Fibroblast of skin of left biceps (primary cell): ENCODE results near the gene ANXA9.
A peak's percentile ranks its signal among the peaks of the same experiment; 100 is the strongest.

ENCODE experiments used
- DNase-seq, 2 experiments: peaks; one replicate each; pipeline ENCODE4 v3.0.0-alpha.2; 2013; ENCODE audit warnings: low read depth in 2 of 2

The ANXA9 gene

DNA sequence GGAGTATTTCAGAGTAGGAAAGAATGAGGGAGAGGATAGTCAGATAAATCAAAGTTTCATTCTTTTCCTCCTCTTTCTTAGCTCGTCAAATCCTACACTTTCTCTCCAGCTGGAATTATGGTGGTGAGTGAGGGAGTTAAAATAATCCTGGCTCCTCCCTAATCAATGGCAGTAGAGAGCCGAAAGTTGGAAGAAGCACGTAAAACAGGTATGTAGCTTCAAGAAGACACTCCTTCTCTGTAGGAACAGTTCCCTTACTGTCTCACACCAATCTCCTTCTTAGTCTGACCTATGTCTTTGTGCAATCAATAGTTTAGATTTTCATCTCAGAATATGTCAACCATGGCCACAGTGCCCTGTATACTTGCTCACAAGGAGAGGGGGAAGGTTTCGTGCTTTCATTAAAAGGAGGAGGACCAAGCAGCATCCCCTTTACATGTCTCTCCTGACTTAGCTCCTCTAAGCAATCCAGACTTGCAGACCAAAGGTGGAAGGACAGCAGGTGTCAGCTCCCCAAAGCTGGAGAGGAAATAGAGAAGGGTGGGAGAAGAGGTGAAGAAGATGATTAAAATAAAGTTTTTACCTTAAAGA is 23.7 kb downstream of the ANXA9 start:
- no peak for DNase-seq

DNA sequence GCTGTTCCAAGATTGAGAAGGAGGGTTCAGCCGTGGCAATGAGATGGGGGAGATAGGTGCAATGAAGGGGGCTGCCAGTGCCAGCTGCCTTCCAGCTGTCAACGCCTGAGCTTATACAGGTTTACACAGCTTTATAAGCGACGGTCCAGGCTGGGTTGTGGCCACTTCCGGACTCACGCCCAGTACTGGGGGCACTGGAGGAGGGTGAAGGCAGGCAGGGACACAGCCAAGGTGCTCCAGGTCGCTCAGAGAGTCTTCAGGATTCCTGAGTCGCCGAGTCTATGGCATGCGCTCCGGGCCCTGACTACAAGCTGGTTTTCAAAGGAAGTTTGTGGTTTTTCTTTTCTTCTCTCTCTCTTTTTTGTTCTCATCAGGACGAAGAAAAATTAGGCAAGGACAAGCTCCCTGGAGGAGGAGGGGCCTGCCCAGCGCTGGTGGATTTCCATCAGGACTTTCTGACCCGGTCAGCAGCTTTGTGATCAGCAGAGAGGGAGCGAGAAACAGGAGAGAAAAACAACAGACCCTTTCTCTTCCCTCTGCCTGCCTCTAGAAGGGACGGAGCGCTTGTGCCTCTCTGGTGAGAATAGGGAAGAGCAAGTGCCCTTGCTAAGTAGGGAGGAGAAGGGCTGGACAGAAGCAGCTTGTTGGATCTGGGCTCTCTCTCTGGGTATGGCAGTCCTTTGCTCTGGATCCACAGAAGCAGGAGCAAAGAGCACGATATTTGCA is 24.4 kb downstream of the ANXA9 start, which contains the start of gene MINDY1:
MINDY1 (minus strand) TSS at position 576 of the 726 bp plus-strand sequence. CDS start 4,285 bp downstream, outside the sequence.
- DNase-seq, result peak; percentile 40 to 50

DNA sequence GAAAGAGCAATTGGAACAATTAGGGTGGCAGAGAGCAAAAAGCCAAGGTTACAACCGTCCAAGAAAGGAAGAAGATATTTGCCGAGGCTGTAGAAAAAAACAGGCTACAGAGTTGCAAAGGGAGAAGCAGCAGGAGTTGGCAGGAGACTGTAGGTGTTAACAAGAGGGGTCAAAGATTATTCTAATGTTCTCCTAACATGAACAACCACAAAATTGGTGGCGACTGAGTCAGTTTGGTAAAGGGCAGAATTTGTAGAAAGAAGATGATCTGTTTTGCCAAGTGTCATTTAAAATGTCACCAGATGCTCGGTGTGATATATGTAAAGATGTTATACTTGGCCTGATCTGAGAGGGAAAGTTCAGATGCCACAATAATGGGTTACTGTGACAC is 25.8 kb downstream of the ANXA9 start:
- no peak for DNase-seq

DNA sequence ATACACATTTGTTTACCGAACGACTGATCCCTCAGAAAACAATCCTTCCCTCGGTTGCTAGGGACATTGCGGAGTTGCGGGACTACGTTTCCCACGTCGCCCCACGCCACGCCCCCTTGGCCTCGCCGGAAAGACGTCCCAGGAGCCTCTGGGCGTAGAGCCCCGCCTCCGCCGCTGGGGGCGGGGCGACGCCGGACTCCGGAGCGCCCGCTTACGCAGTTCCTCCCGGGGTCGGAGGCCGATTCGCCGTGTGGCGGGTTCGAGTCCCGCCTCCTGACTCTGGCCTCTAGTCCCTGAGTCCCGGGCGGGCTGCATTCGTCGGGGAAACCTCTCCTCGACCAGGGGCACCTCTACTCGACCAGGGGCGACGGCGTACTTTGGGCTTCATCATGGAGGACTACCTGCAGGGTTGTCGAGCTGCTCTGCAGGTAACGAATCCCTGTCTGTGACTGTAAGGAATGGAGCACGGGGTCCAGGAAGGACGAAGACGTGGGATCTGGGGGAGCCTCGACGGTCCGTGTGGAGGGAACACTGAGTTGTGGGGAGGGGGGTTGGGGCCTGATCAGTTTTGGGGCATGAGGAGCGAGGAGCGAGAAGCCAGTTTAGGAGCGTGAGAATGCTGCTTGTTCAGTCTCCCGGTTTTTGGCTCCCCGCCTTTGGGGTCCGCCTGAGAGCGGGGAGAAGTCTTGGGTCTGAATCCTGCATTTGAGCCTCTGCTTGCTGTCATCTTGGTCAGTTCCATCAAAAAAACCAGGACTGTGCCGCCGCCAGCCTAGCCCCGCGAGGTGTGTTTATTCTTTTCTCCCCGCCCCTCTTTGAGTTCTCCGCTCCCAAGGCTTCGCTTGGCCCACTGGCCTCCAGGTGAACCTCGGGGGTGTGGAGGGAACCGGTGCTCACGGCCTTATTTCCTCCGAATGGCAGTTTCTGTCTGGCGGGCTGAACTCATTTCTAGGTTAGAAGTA is 26.4 kb downstream of the ANXA9 start, which contains the start of gene PRUNE1:
PRUNE1 (plus strand) TSS at position 206 of the 962 bp plus-strand sequence; CDS start at position 390, 184 bp downstream.
- DNase-seq, result peak; percentile 84

DNA sequence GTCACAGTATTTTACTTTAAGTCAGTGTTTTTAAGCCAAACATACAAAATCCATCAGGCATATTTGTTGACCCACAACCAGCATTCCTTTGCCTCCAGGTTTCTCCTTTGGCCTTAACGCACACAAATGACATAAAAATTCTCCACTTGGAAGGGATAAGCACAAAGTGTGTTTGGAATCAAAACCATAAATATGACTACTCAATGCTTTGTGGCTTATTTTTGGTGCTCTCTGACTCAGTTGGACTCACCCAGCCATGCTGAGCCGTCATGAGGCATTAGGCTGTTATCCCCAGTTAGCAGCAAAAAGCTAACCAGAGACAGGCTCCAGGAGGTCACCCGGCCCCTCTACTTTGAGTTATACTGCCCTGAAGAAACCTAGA is 27.1 kb downstream of the ANXA9 start:
- DNase-seq, result peak in 1 of 2 experiments; percentile 13

DNA sequence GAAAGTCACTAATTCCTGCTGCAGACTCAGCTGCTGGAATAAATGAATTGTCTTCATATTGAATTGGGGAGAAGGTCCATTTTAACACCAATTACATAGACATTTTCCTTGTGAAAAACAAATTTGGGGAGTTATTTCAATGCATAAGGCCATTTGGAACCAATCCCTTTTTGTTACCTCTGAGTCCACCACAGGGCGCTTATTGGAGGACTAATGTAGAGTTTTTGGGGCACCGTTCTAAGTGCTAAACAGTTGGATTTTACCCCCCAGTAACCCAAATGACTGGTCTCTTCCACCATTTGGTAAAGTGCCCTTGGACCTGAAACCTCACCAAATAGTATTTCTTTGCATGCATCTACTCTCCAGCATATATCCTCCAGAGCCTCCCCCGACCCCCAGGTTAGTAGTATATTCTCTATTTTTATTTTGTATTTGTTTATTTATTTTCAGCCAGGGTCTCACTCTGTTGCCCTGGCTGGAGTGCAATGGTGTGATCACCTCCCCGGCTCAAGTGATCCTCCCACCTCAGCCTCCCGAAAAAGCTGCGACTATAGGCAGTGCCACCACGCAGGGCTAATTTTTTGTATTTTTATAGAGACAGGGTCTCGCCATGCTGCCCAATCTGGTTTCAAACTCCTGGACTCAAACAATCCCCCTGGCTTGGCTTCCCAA is 27.7 kb downstream of the ANXA9 start:
- DNase-seq, result no peak

DNA sequence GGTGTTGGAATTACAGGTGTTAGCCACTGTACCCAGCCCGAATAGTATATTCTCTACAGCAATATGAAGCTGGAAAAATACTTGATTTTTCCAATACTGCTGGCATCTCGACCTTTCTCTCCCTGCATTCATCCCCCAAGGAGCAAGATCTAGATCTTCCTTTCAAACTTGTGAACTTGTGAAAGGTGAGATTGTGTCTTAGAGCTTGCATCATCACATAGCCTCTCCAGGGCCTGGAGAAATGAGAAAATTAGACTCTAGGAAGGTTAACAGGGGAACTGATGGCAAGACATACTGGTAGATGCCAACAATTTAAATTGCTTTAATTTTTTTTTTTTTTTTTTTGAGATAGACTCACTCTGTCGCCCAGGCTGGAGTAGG is 28.2 kb downstream of the ANXA9 start:
- DNase-seq, result no peak

DNA sequence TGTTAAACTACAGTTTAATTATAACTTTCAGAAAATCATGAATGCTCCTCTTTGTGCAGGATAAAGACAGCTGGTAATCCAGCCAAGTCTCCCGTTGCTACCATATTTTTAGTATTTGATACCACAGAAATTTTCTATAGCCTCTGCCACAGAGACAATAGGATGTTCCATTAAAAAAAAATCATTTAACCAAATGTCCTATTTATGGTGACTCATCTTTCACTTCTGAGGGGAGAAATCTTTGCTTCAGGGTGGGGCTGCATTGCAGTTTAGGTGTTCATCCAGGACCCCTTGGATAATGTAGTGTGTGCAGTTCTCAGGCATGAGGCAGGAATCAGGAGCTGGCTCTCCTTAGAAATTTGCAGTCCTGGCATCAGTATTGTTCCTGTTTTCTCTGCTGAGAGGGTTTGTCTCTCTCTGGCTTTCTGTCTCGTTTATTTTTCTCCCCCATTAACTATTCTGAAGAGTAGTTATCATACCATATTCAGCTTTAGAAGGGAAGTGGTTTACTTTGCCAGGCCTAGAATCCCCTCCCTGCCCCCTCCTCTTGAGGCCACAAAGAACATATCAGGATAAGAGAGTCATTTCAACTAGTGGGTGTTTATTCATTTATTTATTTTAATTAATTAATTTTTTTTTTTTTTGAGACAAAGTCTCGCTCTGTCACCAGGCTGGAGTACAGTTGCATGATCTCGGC is 29.2 kb downstream of the ANXA9 start:
- DNase-seq, result no peak

DNA sequence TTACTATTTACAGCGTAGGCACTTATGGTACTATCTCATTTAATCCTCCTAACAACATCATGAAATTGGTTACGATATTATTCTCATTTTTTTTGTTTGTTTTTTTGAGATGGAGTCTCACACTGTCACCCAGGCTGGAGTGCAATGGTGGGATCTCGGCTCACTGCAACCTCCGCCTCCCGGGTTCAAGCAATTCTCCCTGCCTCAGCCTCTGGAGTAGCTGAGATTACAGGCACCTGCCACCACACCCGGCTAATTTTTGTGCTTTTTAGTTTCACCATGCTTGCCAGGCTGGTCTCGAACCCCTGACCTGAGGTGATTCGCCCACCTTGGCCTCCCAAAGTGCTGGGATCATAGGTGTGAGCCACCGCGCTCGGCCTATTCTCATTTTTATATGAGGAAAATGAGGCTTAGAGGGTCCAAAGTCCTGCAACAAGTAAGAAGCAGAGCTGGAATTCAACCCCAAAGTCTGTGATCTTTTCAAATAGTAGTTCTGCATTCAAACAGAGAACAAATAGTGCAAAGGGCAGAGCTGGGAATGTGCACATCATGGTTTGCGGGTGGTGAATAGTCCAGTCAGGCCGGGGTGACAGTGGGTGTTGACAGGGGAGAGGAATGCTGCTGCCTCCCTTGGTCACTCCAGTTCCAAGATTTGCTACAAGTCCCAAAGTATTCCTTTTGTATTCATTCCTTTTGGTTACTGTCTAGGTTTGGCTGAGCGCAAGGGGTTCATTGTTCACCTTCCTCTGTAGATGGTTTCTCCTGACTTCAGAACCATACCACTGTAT is 30.8 kb downstream of the ANXA9 start:
- DNase-seq, result no peak

DNA sequence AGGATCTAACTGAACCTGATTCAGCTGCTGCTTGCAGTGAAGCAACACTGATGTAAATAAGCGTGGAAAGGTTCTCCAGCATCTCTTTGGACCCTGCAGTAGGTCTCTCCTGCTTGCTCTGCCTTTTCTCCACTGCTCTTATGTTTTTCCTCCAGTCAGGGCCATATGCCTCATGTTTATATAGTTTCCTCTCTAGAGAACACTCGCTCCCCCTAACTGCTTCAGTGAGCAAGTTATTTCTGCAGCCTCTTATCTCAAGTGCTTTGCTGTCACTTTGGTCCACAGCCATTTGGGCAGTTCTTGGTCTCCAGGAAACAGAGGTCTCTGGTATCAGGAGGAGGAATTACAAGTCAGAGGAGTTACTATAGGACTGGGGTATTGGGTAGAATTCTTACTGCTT is 31.4 kb downstream of the ANXA9 start:
- DNase-seq, result no peak

DNA sequence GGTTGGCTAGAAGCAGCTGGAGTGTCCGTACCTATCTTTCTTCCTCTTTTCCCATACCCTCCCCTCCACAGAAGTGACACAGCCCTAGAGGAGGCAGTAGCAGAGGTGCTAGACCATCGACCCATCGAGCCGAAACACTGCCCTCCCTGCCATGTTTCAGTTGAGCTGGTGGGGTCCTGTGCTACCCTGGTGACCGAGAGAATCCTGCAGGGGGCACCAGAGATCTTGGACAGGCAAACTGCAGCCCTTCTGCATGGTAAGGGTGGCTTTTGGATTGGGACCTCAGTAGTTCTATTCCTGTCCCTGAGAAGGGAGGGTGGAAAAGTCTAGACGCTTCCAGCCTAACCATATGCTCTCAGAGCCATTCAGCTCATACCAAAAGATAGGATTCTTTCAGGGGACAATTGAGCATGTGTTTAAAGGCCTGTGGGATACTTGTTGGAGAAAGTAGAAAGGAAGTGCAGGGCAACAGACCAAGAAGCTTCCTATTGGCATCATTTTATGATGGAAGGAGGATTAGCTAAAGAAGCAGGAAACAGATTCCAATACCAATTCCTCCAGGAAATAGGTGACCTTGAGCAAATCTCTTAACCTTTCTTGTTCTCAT is 42.6 kb downstream of the ANXA9 start:
- DNase-seq, result peak in 1 of 2 experiments; percentile 21

DNA sequence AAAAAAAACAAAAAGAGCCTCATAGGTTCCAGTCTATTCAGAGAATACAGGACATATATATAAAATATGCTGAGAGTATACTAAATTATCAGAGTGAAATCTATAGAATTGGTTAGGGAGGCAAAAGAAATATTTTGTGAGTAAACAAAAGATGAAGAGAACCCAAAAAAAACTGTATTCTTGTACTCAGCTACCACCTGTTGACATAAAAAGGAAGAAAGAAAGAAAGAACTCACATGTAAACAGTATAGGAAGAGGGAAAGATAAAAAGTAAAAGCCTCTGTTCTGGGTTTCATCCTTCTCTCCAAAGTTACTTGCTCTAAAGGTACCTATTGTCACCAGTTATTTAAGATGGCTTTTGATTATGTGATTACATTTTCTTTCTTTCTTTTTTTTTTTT is 44.4 kb downstream of the ANXA9 start:
- DNase-seq, result no peak

DNA sequence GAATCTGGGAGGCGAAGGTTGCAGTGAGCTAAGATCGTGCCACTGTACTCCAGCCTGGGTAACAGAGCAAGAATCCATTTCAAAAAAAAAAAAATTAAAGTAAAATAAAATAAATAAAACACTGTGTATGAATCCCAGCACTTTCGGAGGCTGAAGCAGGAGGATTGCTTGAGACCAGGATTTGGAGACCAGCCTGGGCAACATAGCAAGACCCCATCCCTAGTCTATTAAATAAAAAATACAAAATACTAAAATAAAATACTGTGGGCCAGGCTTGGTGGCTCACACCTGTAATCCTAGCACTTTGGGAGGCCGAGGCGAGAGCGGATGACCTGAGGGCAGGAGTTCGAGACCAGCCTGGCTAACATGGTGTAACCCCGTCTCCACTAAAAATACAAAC is 50.1 kb downstream of the ANXA9 start:
- DNase-seq, result no peak

DNA sequence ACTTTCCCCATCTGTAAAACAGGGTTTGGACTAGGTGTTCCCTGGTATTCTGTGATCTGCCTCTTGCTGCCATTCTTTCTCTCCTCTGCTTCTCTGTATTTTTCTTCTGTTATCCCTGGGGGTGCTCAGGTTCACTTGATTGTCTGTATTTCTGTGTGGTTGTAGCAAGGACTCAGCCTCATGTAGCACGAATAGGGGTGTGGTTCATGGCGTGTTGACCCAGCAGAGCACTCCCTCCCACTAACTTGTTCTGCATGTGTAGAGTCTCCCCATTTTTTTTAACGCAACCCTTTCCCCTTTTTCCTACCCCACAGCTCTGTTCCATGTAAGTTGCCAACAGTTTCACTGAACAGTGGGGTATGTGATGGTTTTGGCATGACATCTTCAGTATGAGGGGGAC is 53.1 kb downstream of the ANXA9 start:
- DNase-seq, result no peak

DNA sequence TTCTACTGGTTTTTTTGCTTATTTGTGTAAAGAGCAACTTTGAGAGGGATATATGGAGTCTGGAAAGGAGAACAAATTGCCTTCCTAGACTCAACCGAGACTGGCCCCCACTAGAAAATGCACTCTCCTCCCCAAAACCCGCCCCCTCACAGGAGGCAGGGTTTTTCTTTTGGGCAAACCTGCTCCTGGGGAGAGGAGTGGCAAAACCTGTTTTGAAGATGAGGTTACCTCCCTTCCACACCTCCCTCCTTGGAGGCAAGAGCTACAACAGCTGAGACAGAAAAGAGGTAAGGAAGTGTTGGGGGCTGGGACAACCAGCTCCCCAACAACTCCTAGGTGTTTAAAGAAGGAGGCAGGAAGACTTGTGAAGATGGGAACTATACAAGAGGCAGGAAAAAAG is 54.3 kb downstream of the ANXA9 start, which contains the start of gene BNIPL:
BNIPL (plus strand) TSS at position 231 of the 400 bp plus-strand sequence; CDS start at position 371, 140 bp downstream.
- DNase-seq, result no peak

DNA sequence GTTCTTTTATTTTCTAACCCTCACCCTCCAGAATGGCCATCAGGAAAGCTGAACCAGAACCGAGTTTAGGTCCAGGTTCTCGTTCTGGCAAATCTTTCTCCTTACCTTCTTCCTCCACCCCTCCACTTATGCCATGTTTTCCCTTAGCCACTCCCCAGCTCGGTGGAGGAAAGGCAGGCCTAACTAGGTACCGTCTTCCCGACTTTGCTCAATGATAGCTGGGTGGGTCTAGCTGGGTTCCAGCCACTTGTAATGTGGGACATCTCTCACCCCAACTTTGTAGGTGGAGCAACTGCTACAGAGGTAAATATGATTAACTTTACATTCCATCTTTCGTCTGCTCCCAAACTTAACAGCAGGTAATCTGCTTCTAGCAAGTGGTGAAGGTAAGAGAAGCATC is 54.9 kb downstream of the ANXA9 start:
- DNase-seq, result no peak

DNA sequence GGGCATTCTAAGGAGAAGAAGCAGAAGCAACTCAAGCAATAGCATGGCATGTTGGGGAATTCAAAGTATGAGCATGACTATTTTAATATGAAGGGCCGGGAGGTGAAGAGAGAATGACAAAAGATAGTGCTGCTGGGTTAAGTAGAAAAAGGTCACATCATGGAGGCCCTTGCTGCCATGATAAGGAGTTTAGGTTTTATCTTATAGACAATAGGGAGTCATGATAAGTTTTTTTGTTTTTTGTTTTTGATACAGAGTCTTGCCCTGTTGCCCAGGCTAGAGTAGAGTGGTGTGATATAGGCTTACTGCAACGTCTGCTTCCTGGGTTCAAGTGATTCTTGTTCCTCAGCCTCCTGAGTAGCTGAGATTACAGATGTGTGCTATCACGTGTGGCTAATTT is 57.4 kb downstream of the ANXA9 start:
- DNase-seq, result no peak

DNA sequence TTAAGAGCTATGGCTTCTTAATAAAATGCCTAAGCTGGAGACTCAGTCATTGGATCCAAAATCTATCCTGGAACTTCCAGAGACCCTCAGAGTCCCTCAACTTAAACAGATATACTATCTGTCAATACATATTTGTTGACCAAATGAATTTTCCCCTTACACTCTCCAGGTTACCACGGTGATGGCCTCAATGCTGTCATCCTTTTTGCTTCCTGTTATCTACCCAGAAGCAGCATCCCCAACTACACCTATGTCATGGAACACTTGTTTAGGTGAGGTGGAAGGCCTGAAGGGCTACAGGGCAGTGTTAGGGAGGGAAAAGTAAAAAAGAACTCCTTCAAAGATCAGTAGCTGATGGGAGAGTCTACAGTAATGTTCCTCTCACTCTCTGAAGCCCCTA is 61.1 kb downstream of the ANXA9 start:
- DNase-seq, result no peak
